Measurements from ENCODE around the gene STAM.
"Not testable (repeated sequence)": the region's sequence is repeated elsewhere in the genome, so short reads cannot be mapped to it uniquely, and the experiment has no call there.

Gene STAM

GRCh38 chr10:17643755-17644484 lies at the start of gene STAM:
Gene STAM, plus strand, starts transcription at chr10:17644151. Its CDS starts 189 bp downstream, at chr10:17644340.
- Mint-ChIP-seq H3K36me3 (peaks cover 33% of the 10 kb centered on the region), H3K9me3 (no peaks in the 10 kb centered on the region), H3K4me3 (peak within 1 kb of the TSS; percentile 96), H3K27ac (peak within 1 kb of the TSS; percentile 100), H3K27me3 (no peaks in the 10 kb centered on the region), H3K4me1 (peaks cover 43% of the 10 kb centered on the region)
- peak; percentile 94 for ATAC-seq

- no peak overlapping the region for H3K4me3 Mint-ChIP-seq
Measured at GRCh38 chr10:17597386-17597785, 46.6 kb upstream of the STAM start.

GRCh38 chr10:17599089-17599488 lies 44.9 kb upstream of the STAM start:
- no peak overlapping the region for H3K27ac Mint-ChIP-seq
- no peaks in the 10 kb centered on the region for H3K4me1 Mint-ChIP-seq
- no peak overlapping the region for H3K4me3 Mint-ChIP-seq
- no peaks in the 10 kb centered on the region for H3K27me3 Mint-ChIP-seq
- ATAC-seq, result no peak
- H3K36me3 Mint-ChIP-seq, result no peaks in the 10 kb centered on the region
- H3K9me3 Mint-ChIP-seq, result no peaks in the 10 kb centered on the region

More at GRCh38 chr10:17597386-17597785, 46.6 kb upstream of the STAM start:
- Mint-ChIP-seq H3K9me3 (no peaks in the 10 kb centered on the region), H3K27ac (no peak overlapping the region), H3K4me1 (no peaks in the 10 kb centered on the region), H3K27me3 (no peaks in the 10 kb centered on the region), H3K36me3 (no peaks in the 10 kb centered on the region)
- ATAC-seq, result no peak

GRCh38 chr10:17605936-17606335 lies 38.0 kb upstream of the STAM start:
- Mint-ChIP-seq H3K27ac (no peak overlapping the region), H3K4me3 (no peak overlapping the region), H3K9me3 (no peaks in the 10 kb centered on the region), H3K27me3 (no peaks in the 10 kb centered on the region), H3K4me1 (peaks cover 6% of the 10 kb centered on the region), H3K36me3 (no peaks in the 10 kb centered on the region)
- ATAC-seq, result no peak

GRCh38 chr10:17606547-17607040 lies 37.4 kb upstream of the STAM start:
- Mint-ChIP-seq H3K4me3 (no peak overlapping the region), H3K4me1 (peaks cover 6% of the 10 kb centered on the region), H3K36me3 (no peaks in the 10 kb centered on the region), H3K27ac (no peak overlapping the region), H3K9me3 (no peaks in the 10 kb centered on the region), H3K27me3 (no peaks in the 10 kb centered on the region)
- ATAC-seq, result no peak

- no peak for ATAC-seq
- Mint-ChIP-seq H3K36me3 (no peaks in the 10 kb centered on the region), H3K27me3 (no peaks in the 10 kb centered on the region), H3K4me3 (no peak overlapping the region), H3K4me1 (peaks cover 6% of the 10 kb centered on the region), H3K27ac (no peak overlapping the region), H3K9me3 (no peaks in the 10 kb centered on the region)
Measured at GRCh38 chr10:17607060-17607459, 36.9 kb upstream of the STAM start.

GRCh38 chr10:17607603-17608332 lies 36.2 kb upstream of the STAM start:
- H3K4me1 Mint-ChIP-seq, result peaks cover 6% of the 10 kb centered on the region
- H3K9me3 Mint-ChIP-seq, result no peaks in the 10 kb centered on the region
- no peak overlapping the region for H3K4me3 Mint-ChIP-seq
- ATAC-seq, result peak; percentile 71
- no peak overlapping the region for H3K27ac Mint-ChIP-seq
- no peaks in the 10 kb centered on the region for H3K36me3 Mint-ChIP-seq
- no peaks in the 10 kb centered on the region for H3K27me3 Mint-ChIP-seq

- H3K4me1 Mint-ChIP-seq, result peaks cover 6% of the 10 kb centered on the region
- no peak overlapping the region for H3K4me3 Mint-ChIP-seq
- H3K27me3 Mint-ChIP-seq, result no peaks in the 10 kb centered on the region
- H3K36me3 Mint-ChIP-seq, result no peaks in the 10 kb centered on the region
- no peak for ATAC-seq
- no peak overlapping the region for H3K27ac Mint-ChIP-seq
- no peaks in the 10 kb centered on the region for H3K9me3 Mint-ChIP-seq
Measured at GRCh38 chr10:17609523-17610079, 34.4 kb upstream of the STAM start.

- H3K4me3 Mint-ChIP-seq, result peak overlapping the region; percentile 62
- H3K27me3 Mint-ChIP-seq, result peaks cover 29% of the 10 kb centered on the region
- H3K4me1 Mint-ChIP-seq, result peaks cover 13% of the 10 kb centered on the region
- peak; percentile 71 for ATAC-seq
- H3K9me3 Mint-ChIP-seq, result no peaks in the 10 kb centered on the region
- H3K27ac Mint-ChIP-seq, result no peak overlapping the region
- H3K36me3 Mint-ChIP-seq, result no peaks in the 10 kb centered on the region
Measured at GRCh38 chr10:17616403-17617030, 27.4 kb upstream of the STAM start.

- Mint-ChIP-seq H3K4me1 (peaks cover 13% of the 10 kb centered on the region), H3K9me3 (no peaks in the 10 kb centered on the region), H3K4me3 (peak within 1 kb of the TSS; percentile 77), H3K27ac (peak within 1 kb of the TSS; percentile 41), H3K27me3 (peaks cover 35% of the 10 kb centered on the region), H3K36me3 (no peaks in the 10 kb centered on the region)
- peak; percentile 76 for ATAC-seq
Measured at GRCh38 chr10:17617031-17617911, 26.7 kb upstream of the STAM start, which contains the start of gene HACD1. Gene HACD1, minus strand, starts transcription at chr10:17617374. Its CDS starts 35 bp downstream, at chr10:17617339.

GRCh38 chr10:17622061-17622460 lies 21.9 kb upstream of the STAM start:
- Mint-ChIP-seq H3K4me1 (peaks cover 13% of the 10 kb centered on the region), H3K4me3 (no peak overlapping the region), H3K9me3 (no peaks in the 10 kb centered on the region), H3K36me3 (no peaks in the 10 kb centered on the region), H3K27me3 (peaks cover 59% of the 10 kb centered on the region), H3K27ac (no peak overlapping the region)
- no peak for ATAC-seq

- no peak overlapping the region for H3K4me3 Mint-ChIP-seq
- H3K27ac Mint-ChIP-seq, result no peak overlapping the region
- no peak for ATAC-seq
- H3K9me3 Mint-ChIP-seq, result no peaks in the 10 kb centered on the region
- no peaks in the 10 kb centered on the region for H3K4me1 Mint-ChIP-seq
- H3K36me3 Mint-ChIP-seq, result no peaks in the 10 kb centered on the region
- H3K27me3 Mint-ChIP-seq, result peaks cover 31% of the 10 kb centered on the region
Measured at GRCh38 chr10:17624996-17625395, 19.0 kb upstream of the STAM start.

GRCh38 chr10:17626656-17627055 lies 17.3 kb upstream of the STAM start:
- ATAC-seq, result peak; percentile 34
- no peaks in the 10 kb centered on the region for H3K9me3 Mint-ChIP-seq
- H3K36me3 Mint-ChIP-seq, result no peaks in the 10 kb centered on the region
- H3K4me1 Mint-ChIP-seq, result no peaks in the 10 kb centered on the region
- peaks cover 30% of the 10 kb centered on the region for H3K27me3 Mint-ChIP-seq
- no peak overlapping the region for H3K27ac Mint-ChIP-seq
- H3K4me3 Mint-ChIP-seq, result no peak overlapping the region

- not testable (repeated sequence) for H3K36me3 Mint-ChIP-seq, H3K9me3 Mint-ChIP-seq, H3K27me3 Mint-ChIP-seq, H3K4me3 Mint-ChIP-seq, H3K27ac Mint-ChIP-seq
- H3K4me1 Mint-ChIP-seq, result peaks cover 11% of the 10 kb centered on the region
- ATAC-seq, result peak; percentile 53
Measured at GRCh38 chr10:17632590-17632989, 11.4 kb upstream of the STAM start.

Measured in stimulated activated memory B cell treated with anti-CD40 and anti-IgM and Interleukin-4, amounts not matched to agents 10 μg/mL and 1 μg/mL and 100 μg/mL, for 72 hours (primary cell).